IPS DF 19.7 (cell line): ENCODE measurements around the gene TOX3.

Source experiments
- DNase-seq: peaks from one replicate; pipeline ENCODE4 v3.0.0-alpha.2; 2013; ENCODE audit warnings: low read depth, low spot score

The TOX3 gene

GRCh38 chr16:52398491-52398960 is 148.4 kb downstream of the TOX3 start:
- no peak for DNase-seq

- DNase-seq, result no peak
These were observed 148.9 kb downstream of the TOX3 start for GRCh38 chr16:52398021-52398420.

- DNase-seq, result no peak
These were observed 153.5 kb downstream of the TOX3 start for GRCh38 chr16:52393448-52393847.

- no peak for DNase-seq
These were observed 157.9 kb downstream of the TOX3 start for GRCh38 chr16:52389045-52389444.
